Loucy (cell line): ENCODE measurements around the gene CFAP97.

Experiments
- EZH2phosphoT487 ChIP-seq: fragments of 200-600 bp; IDR thresholded peaks from 2 replicates; pipeline ENCODE4 v1.6.1; 2018; ENCODE audit warnings: antibody characterized with exemption, mild to moderate bottlenecking, moderate library complexity, borderline replicate concordance
- TF ChIP-seq, protein P1 (sequence below): fragments of 200-600 bp; sonication (generic); conservative IDR thresholded peaks from 2 replicates; pipeline ENCODE4 v1.5.1; 2014; ENCODE audit warnings: mild to moderate bottlenecking, antibody characterized with exemption, low read length

GRCh38 chr4:185113340-185113739 is 90.5 kb downstream of the CFAP97 start:
- TF ChIP-seq, protein P1, sequence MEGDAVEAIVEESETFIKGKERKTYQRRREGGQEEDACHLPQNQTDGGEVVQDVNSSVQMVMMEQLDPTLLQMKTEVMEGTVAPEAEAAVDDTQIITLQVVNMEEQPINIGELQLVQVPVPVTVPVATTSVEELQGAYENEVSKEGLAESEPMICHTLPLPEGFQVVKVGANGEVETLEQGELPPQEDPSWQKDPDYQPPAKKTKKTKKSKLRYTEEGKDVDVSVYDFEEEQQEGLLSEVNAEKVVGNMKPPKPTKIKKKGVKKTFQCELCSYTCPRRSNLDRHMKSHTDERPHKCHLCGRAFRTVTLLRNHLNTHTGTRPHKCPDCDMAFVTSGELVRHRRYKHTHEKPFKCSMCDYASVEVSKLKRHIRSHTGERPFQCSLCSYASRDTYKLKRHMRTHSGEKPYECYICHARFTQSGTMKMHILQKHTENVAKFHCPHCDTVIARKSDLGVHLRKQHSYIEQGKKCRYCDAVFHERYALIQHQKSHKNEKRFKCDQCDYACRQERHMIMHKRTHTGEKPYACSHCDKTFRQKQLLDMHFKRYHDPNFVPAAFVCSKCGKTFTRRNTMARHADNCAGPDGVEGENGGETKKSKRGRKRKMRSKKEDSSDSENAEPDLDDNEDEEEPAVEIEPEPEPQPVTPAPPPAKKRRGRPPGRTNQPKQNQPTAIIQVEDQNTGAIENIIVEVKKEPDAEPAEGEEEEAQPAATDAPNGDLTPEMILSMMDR = no peak
- TF ChIP-seq EZH2phosphoT487 = no peak
